Chondrocyte (in vitro differentiated cells): ENCODE measurements around the gene ATG4D. TPM values are rescaled to one million over a fixed set of nuclear protein-coding genes. Genes with fewer than 3 reads are reported as not detected.

ENCODE experiments used
- DNase-seq: peaks from one replicate; pipeline ENCODE4 v3.0.0; 2021; ENCODE audit warnings: mixed read lengths, low spot score
- H3K27ac Mint-ChIP-seq: one replicate; pipeline ENCODE4 v1.8.0; 2021; ENCODE audit warnings: mild to moderate bottlenecking, moderate library complexity, mixed read lengths; ENCODE audit not compliant: unreplicated experiment
- H3K27me3 Mint-ChIP-seq: 2 replicates; pipeline ENCODE4 v1.8.0; 2021; ENCODE audit warnings: low read depth, mixed read lengths
- H3K36me3 Mint-ChIP-seq: 2 replicates; pipeline ENCODE4 v1.8.0; 2021; ENCODE audit warnings: low read depth, mixed read lengths
- H3K4me1 Mint-ChIP-seq: 2 replicates; pipeline ENCODE4 v1.8.0; 2021; ENCODE audit warnings: low read depth, mild to moderate bottlenecking, mixed read lengths
- H3K4me3 Mint-ChIP-seq: one replicate; pipeline ENCODE4 v1.8.0; 2021; ENCODE audit warnings: mild to moderate bottlenecking, moderate library complexity, mixed read lengths; ENCODE audit not compliant: unreplicated experiment
- H3K9me3 Mint-ChIP-seq: 2 replicates; pipeline ENCODE4 v1.8.0; 2021; ENCODE audit warnings: low read depth, mixed read lengths
- CTCF ChIP-seq: fragments of 200-600 bp; sonication (generic); IDR thresholded peaks from 2 replicates; pipeline ENCODE4 v1.5.0; 2021; ENCODE audit warnings: antibody characterized with exemption, mild to moderate bottlenecking, moderate library complexity
- total RNA-seq: library from RNA; stranded (reverse); gene quantifications from 3 replicates; pipeline ENCODE4 v1.2.1, GENCODE V29; 2021

ATG4D gene
- total RNA-seq, 1 donor from 2014 or later = 23.2 TPM

GRCh38 chr19:10543059-10543419 is 665 bp upstream of the ATG4D start:
- Mint-ChIP-seq H3K27me3 (no peaks in the 10 kb centered on the region), H3K4me3 (peak overlapping the region; percentile 66), H3K4me1 (peaks cover 15% of the 10 kb centered on the region), H3K9me3 (no peaks in the 10 kb centered on the region), H3K36me3 (peaks cover 2% of the 10 kb centered on the region), H3K27ac (no peak overlapping the region)
- no peak for DNase-seq
- TF ChIP-seq CTCF = no peak

GRCh38 chr19:10544242-10544752 is 593 bp downstream of the ATG4D start:
- peaks cover 15% of the 10 kb centered on the region for H3K4me1 Mint-ChIP-seq
- H3K36me3 Mint-ChIP-seq = peaks cover 7% of the 10 kb centered on the region
- peak overlapping the region; percentile 82 for H3K4me3 Mint-ChIP-seq
- H3K27me3 Mint-ChIP-seq = no peaks in the 10 kb centered on the region
- peak overlapping the region; percentile 59 for H3K27ac Mint-ChIP-seq
- no peaks in the 10 kb centered on the region for H3K9me3 Mint-ChIP-seq
- DNase-seq = no peak
- no peak for TF ChIP-seq CTCF

GRCh38 chr19:10544753-10545251 is 1.1 kb downstream of the ATG4D start:
- Mint-ChIP-seq H3K27ac (peak overlapping the region; percentile 3), H3K9me3 (no peaks in the 10 kb centered on the region), H3K4me1 (peaks cover 15% of the 10 kb centered on the region), H3K27me3 (no peaks in the 10 kb centered on the region), H3K4me3 (peak overlapping the region; percentile 82), H3K36me3 (peaks cover 8% of the 10 kb centered on the region)
- TF ChIP-seq CTCF = no peak
- DNase-seq = no peak

- peaks cover 15% of the 10 kb centered on the region for H3K4me1 Mint-ChIP-seq
- H3K27ac Mint-ChIP-seq = no peak overlapping the region
- H3K36me3 Mint-ChIP-seq = peaks cover 18% of the 10 kb centered on the region
- no peaks in the 10 kb centered on the region for H3K27me3 Mint-ChIP-seq
- no peak overlapping the region for H3K4me3 Mint-ChIP-seq
- TF ChIP-seq CTCF = no peak
- no peak for DNase-seq
- H3K9me3 Mint-ChIP-seq = no peaks in the 10 kb centered on the region
These were observed 3.1 kb downstream of the ATG4D start for GRCh38 chr19:10546817-10547216.

GRCh38 chr19:10548746-10549276 is 5.1 kb downstream of the ATG4D start:
- Mint-ChIP-seq H3K4me3 (no peak overlapping the region), H3K9me3 (no peaks in the 10 kb centered on the region), H3K27me3 (no peaks in the 10 kb centered on the region), H3K27ac (no peak overlapping the region), H3K4me1 (peaks cover 12% of the 10 kb centered on the region), H3K36me3 (peaks cover 27% of the 10 kb centered on the region)
- TF ChIP-seq CTCF = no peak
- DNase-seq = no peak
